GM10266 (cell line): ENCODE measurements around the gene HDAC2.

Source experiments
- DNase-seq: peaks from one replicate; pipeline ENCODE4 v3.0.0; 2012; ENCODE audit errors: extremely low spot score
- CTCF ChIP-seq: IDR thresholded peaks from 2 replicates; pipeline ENCODE4 v1.5.1; 2012; ENCODE audit warnings: mild to moderate bottlenecking, low read depth; ENCODE audit not compliant: control insufficient read depth, insufficient read depth; ENCODE audit errors: missing control alignments

HDAC2 gene

GRCh38 chr6:113971741-113972140, 793 bp upstream of the HDAC2 start:
- TF ChIP-seq CTCF = no peak
- DNase-seq = no peak

- peak; percentile 54 for DNase-seq
- no peak for TF ChIP-seq CTCF
These were observed 802 bp downstream of the HDAC2 start for GRCh38 chr6:113969888-113970804.

- no peak for DNase-seq
- no peak for TF ChIP-seq CTCF
These were observed 2.5 kb downstream of the HDAC2 start for GRCh38 chr6:113968472-113968871.

- no peak for DNase-seq
- no peak for TF ChIP-seq CTCF
These were observed 3.2 kb downstream of the HDAC2 start for GRCh38 chr6:113967777-113968176.

GRCh38 chr6:113960795-113961194, 10.2 kb downstream of the HDAC2 start:
- TF ChIP-seq CTCF = no peak
- no peak for DNase-seq

GRCh38 chr6:113959235-113959634, 11.7 kb downstream of the HDAC2 start:
- TF ChIP-seq CTCF = no peak
- no peak for DNase-seq

GRCh38 chr6:113954653-113955052, 16.3 kb downstream of the HDAC2 start:
- no peak for TF ChIP-seq CTCF
- DNase-seq = no peak
